PFSK-1 (cell line): ENCODE results near the gene LTB4R2.

ENCODE experiments used
- POLR2AphosphoS5 ChIP-seq: IDR thresholded peaks from 2 replicates; pipeline ENCODE4 v1.6.1; 2012; ENCODE audit warnings: low read depth, mild to moderate bottlenecking, control low read depth, low read length, moderate library complexity
- REST ChIP-seq, 2 experiments: IDR thresholded peaks; 2 replicates each; pipeline versions ENCODE4 v1.6.1 to v1.8.0; 2011 to 2012; ENCODE audit warnings: low read depth in 2 of 2, low read length in 2 of 2, control low read depth in 1 of 2, inconsistent platforms in 1 of 2, mild to moderate bottlenecking in 1 of 2, moderate library complexity in 1 of 2; ENCODE audit not compliant: insufficient read depth in 1 of 2
- SIN3A ChIP-seq: IDR thresholded peaks from 2 replicates; pipeline ENCODE4 v1.6.1; 2012; ENCODE audit warnings: mild to moderate bottlenecking, low read length, moderate library complexity, borderline replicate concordance; ENCODE audit not compliant: insufficient read depth

- TF ChIP-seq REST (IDR thresholded peaks at IDR 0.05; ENCODE audit: insufficient read depth in 1 of 2, low read depth in 2 of 2, low read length in 2 of 2) (no peak), SIN3A (no peak), POLR2AphosphoS5 (no peak)
Measured at GRCh38 chr14:24292118-24292807, 17.7 kb upstream of the LTB4R2 start.
